Measurements from ENCODE around the gene RB1. TPM values are rescaled to one million over a fixed set of nuclear protein-coding genes. Genes with fewer than 3 reads are reported as not detected.

RB1 gene
- total RNA-seq, 1 experiment from 2014 or later, result 36.7 TPM

- TF ChIP-seq ZBTB33 (IDR thresholded peaks at IDR 0.05; ENCODE audit: extremely low read depth, insufficient replicate concordance, low read length), result no peak
- TF ChIP-seq CBX3 (IDR thresholded peaks at IDR 0.05; ENCODE audit: low read depth), result no peak
- no peak; the same call in 1 of the 2 replicates for TF ChIP-seq ELF1 (IDR thresholded peaks at IDR 0.05; ENCODE audit: borderline replicate concordance, low read depth)
- 0 out of 2 replicates have a peak, but pooled peaks have one; percentile 3 for TF ChIP-seq RAD21 (IDR thresholded peaks at IDR 0.05; ENCODE audit: low read depth)
- no peak for TF ChIP-seq EZH2phosphoT487 (IDR thresholded peaks at IDR 0.05; ENCODE audit: borderline replicate concordance)
- peak; percentile 54 for TF ChIP-seq POLR2A (IDR thresholded peaks at IDR 0.05; ENCODE audit: borderline replicate concordance, extremely low read depth, insufficient read depth, insufficient read length)
Observed at GRCh38 chr13:48303359-48304142, at the start of gene RB1 (continued).

- Histone ChIP-seq H3K9ac (ENCODE audit: low read length) (no peak overlapping the region), H3K4me1 (ENCODE audit: control insufficient read depth in 1 of 2, insufficient read depth in 2 of 2, low read length in 2 of 2) (no peaks in the 10 kb centered on the region), H3K4me3 (replicated peaks in 1 of 2; ENCODE audit: low read depth in 1 of 2, low read length in 2 of 2) (no peak overlapping the region), H3K27ac (ENCODE audit: low read depth, low read length) (no peak overlapping the region), H3K4me2 (ENCODE audit: low read length) (no peak overlapping the region), H3K79me2 (ENCODE audit: insufficient read depth, low read length) (peaks cover 5% of the 10 kb centered on the region; the same call in 1 of the 2 replicates), H2AFZ (ENCODE audit: low read depth, low read length, poor library complexity, severe bottlenecking) (no peak overlapping the region), H3K36me3 (ENCODE audit: control insufficient read depth in 1 of 2, insufficient read depth in 2 of 2, low read length in 2 of 2) (peaks cover 0 to 11% of the 10 kb centered on the region in 2 experiments; a peak in 2 of 4 replicates), H3K9me3 (ENCODE audit: control insufficient read depth in 1 of 2, insufficient read depth in 1 of 2, low read depth in 1 of 2, low read length in 2 of 2) (no peaks in the 10 kb centered on the region), H3K27me3 (ENCODE audit: insufficient read depth, low read length) (no peaks in the 10 kb centered on the region), H4K20me1 (ENCODE audit: insufficient read depth) (0 out of 2 replicates have a peak, but pooled peaks cover 3% of the 10 kb centered on the region), H3K9me2 (ENCODE audit: insufficient read depth) (no peaks in the 10 kb centered on the region)
- no peak for ATAC-seq
- RAD21 ChIA-PET (ENCODE audit: low non-redundant PET in 1 of 2, low total read pairs in 2 of 2, uncharacterized antibody in 2 of 2, unreplicated experiment in 2 of 2), result no interaction called here
- no TSS peak for BruUV-seq (replicated peaks)
- POLR2A ChIA-PET, result no interaction called here
- TF ChIP-seq TCF7L2 (IDR thresholded peaks at IDR 0.05; ENCODE audit: borderline replicate concordance, extremely low read depth, insufficient read depth, insufficient read length) (no peak), SRF (IDR thresholded peaks at IDR 0.05; ENCODE audit: low read depth) (no peak), ZFX (IDR thresholded peaks at IDR 0.05) (no peak), REST (IDR thresholded peaks at IDR 0.05; ENCODE audit: low read depth) (no peak), CTCF (IDR thresholded peaks at IDR 0.05 in 2 of 3, conservative IDR thresholded peaks at IDR 0.05 in 1 of 3; ENCODE audit: borderline replicate concordance in 1 of 3, insufficient read depth in 1 of 3, low read depth in 2 of 3, low read length in 2 of 3) (no peak)
- DNase-seq (ENCODE audit: low read depth, low spot score), result no peak
- intact Hi-C loops (cut with micrococcal nuclease), result no loop called here
- CTCF ChIA-PET, result no interaction called here
Observed at GRCh38 chr13:48253849-48254248, 49.7 kb upstream of the RB1 start.
